Activated CD4-positive, alpha-beta memory T cell treated with anti-CD3 and anti-CD28 coated beads for 36 hours (primary cell): ENCODE measurements around the gene TLR2. TPM values are rescaled to one million over a fixed set of nuclear protein-coding genes. Genes with fewer than 3 reads are reported as not detected.

Source experiments
- CTCF ChIA-PET: fragments of 350-600 bp; sonication (Branson Sonifier 250); formaldehyde crosslinking; loops from one replicate; lab custom pipeline; 2021; ENCODE audit warnings: antibody characterized with exemption, inconsistent platforms; lab: Charles Lee
- POLR2A ChIA-PET: fragments of 350-600 bp; sonication (Branson Sonifier 250); formaldehyde crosslinking; loops from one replicate; lab custom pipeline; 2021; ENCODE audit warnings: antibody characterized with exemption; lab: Charles Lee
- DNase-seq: peaks from one replicate; pipeline ENCODE4 v3.0.0-alpha.2; 2020
- H3K27ac Mint-ChIP-seq: one replicate; pipeline ENCODE4 v1.8.0; 2021; ENCODE audit warnings: mixed read lengths
- H3K27me3 Mint-ChIP-seq: one replicate; pipeline ENCODE4 v1.8.0; 2021; ENCODE audit warnings: mixed read lengths
- H3K36me3 Mint-ChIP-seq: one replicate; pipeline ENCODE4 v1.8.0; 2021; ENCODE audit warnings: mixed read lengths
- H3K4me1 Mint-ChIP-seq: one replicate; pipeline ENCODE4 v1.8.0; 2021; ENCODE audit warnings: low read depth, mixed read lengths
- H3K4me3 Mint-ChIP-seq: one replicate; pipeline ENCODE4 v1.8.0; 2021; ENCODE audit warnings: mild to moderate bottlenecking, mixed read lengths
- H3K9me3 Mint-ChIP-seq: one replicate; pipeline ENCODE4 v1.8.0; 2021; ENCODE audit warnings: mixed read lengths
- intact Hi-C: fragments of 100-400 bp; cut with micrococcal nuclease; formaldehyde crosslinking; loops from one replicate; pipeline ENCODE4 v1.15.1; 2023
- total RNA-seq, 2 experiments: library from RNA; stranded (reverse); gene quantifications; one replicate each; pipeline ENCODE4 v1.2.3, GENCODE V29; 2021

TLR2 gene
- total RNA-seq, 2 experiments from 2014 or later, result 1.3 to 1.6 TPM

- peaks cover 3% of the 10 kb centered on the region for H3K9me3 Mint-ChIP-seq
- CTCF ChIA-PET, result interaction anchor here (2.2 kb wide), 1 partner anchor 104 kb away, joined by 11 read pairs; no protein-coding TSS in a partner anchor
- intact Hi-C loops, result no loop called here
- no peak for DNase-seq
- H3K27ac Mint-ChIP-seq, result no peak overlapping the region
- no peak overlapping the region for H3K4me3 Mint-ChIP-seq
- POLR2A ChIA-PET, result no interaction called here
- peaks cover 30% of the 10 kb centered on the region for H3K4me1 Mint-ChIP-seq
- no peaks in the 10 kb centered on the region for H3K36me3 Mint-ChIP-seq
- no peaks in the 10 kb centered on the region for H3K27me3 Mint-ChIP-seq
These were observed 37.8 kb upstream of the TLR2 start for GRCh38 chr4:153646261-153646660.

GRCh38 chr4:153646978-153647377 is 37.1 kb upstream of the TLR2 start:
- no peak overlapping the region for H3K4me3 Mint-ChIP-seq
- peaks cover 34% of the 10 kb centered on the region for H3K4me1 Mint-ChIP-seq
- H3K27ac Mint-ChIP-seq, result no peak overlapping the region
- H3K27me3 Mint-ChIP-seq, result no peaks in the 10 kb centered on the region
- CTCF ChIA-PET, result interaction anchor here (1.2 to 2.9 kb wide), 8 partner anchors 12 to 562 kb away, joined by 3 to 14 read pairs (median 6); partner anchors contain the start of gene MND1
- H3K9me3 Mint-ChIP-seq, result peaks cover 3% of the 10 kb centered on the region
- DNase-seq, result no peak
- intact Hi-C loops, result no loop called here
- H3K36me3 Mint-ChIP-seq, result no peaks in the 10 kb centered on the region
- POLR2A ChIA-PET, result no interaction called here

GRCh38 chr4:153647975-153648374 is 36.1 kb upstream of the TLR2 start:
- no peak overlapping the region for H3K4me3 Mint-ChIP-seq
- ChIA-PET CTCF (interaction anchor here (0.9 to 2.9 kb wide), 10 partner anchors 13 to 563 kb away, joined by 3 to 14 read pairs (median 6); partner anchors contain the start of gene MND1), POLR2A (interaction anchor here (0.6 kb wide), 1 partner anchor 93 kb away, joined by 3 read pairs; no protein-coding TSS in a partner anchor)
- no peak for DNase-seq
- H3K27me3 Mint-ChIP-seq, result no peaks in the 10 kb centered on the region
- intact Hi-C loops, result no loop called here
- no peak overlapping the region for H3K27ac Mint-ChIP-seq
- no peaks in the 10 kb centered on the region for H3K36me3 Mint-ChIP-seq
- peaks cover 3% of the 10 kb centered on the region for H3K9me3 Mint-ChIP-seq
- H3K4me1 Mint-ChIP-seq, result peaks cover 38% of the 10 kb centered on the region

GRCh38 chr4:153649572-153649991 is 34.5 kb upstream of the TLR2 start:
- DNase-seq, result no peak

GRCh38 chr4:153651116-153651515 is 33.0 kb upstream of the TLR2 start:
- intact Hi-C loops, result loop anchor here (2.0 to 5.0 kb wide), 3 partner anchors 34 to 179 kb away; partner anchors contain the start of gene TLR2
- Mint-ChIP-seq H3K4me3 (peak overlapping the region; percentile 3), H3K27ac (peak overlapping the region; percentile 81), H3K4me1 (peaks cover 40% of the 10 kb centered on the region), H3K9me3 (no peaks in the 10 kb centered on the region), H3K27me3 (no peaks in the 10 kb centered on the region), H3K36me3 (no peaks in the 10 kb centered on the region)
- ChIA-PET CTCF (interaction anchor here (1.0 to 2.9 kb wide), 5 partner anchors 7 to 307 kb away, joined by 4 to 18 read pairs (median 6); partner anchors contain the start of gene MND1), POLR2A (interaction anchor here (1.4 kb wide), 1 partner anchor 8 kb away, joined by 4 read pairs; no protein-coding TSS in a partner anchor)
- DNase-seq, result peak; percentile 31

More at GRCh38 chr4:153649572-153649991, 34.5 kb upstream of the TLR2 start:
- Mint-ChIP-seq H3K9me3 (peaks cover 3% of the 10 kb centered on the region), H3K27ac (no peak overlapping the region), H3K4me1 (peaks cover 36% of the 10 kb centered on the region), H3K27me3 (no peaks in the 10 kb centered on the region), H3K4me3 (no peak overlapping the region), H3K36me3 (no peaks in the 10 kb centered on the region)
- intact Hi-C loops, result loop anchor here (1.0 kb wide), 1 partner anchor 101 kb away; no protein-coding TSS in a partner anchor
- CTCF ChIA-PET, result interaction anchor here (0.7 to 2.9 kb wide), 14 partner anchors 10 to 561 kb away, joined by 3 to 14 read pairs (median 4); no protein-coding TSS in a partner anchor
- POLR2A ChIA-PET, result no interaction called here

- peak; percentile 82 for DNase-seq
- H3K4me1 Mint-ChIP-seq, result peaks cover 40% of the 10 kb centered on the region
- POLR2A ChIA-PET, result interaction anchor here (1.4 kb wide), 1 partner anchor 8 kb away, joined by 4 read pairs; no protein-coding TSS in a partner anchor
- intact Hi-C loops, result loop anchor here (2.0 to 5.0 kb wide), 3 partner anchors 33 to 179 kb away; partner anchors contain the start of gene TLR2
- H3K9me3 Mint-ChIP-seq, result no peaks in the 10 kb centered on the region
- peak overlapping the region; percentile 81 for H3K27ac Mint-ChIP-seq
- H3K36me3 Mint-ChIP-seq, result no peaks in the 10 kb centered on the region
- H3K4me3 Mint-ChIP-seq, result peak overlapping the region; percentile 3
- CTCF ChIA-PET, result interaction anchor here (1.0 to 2.9 kb wide), 5 partner anchors 7 to 307 kb away, joined by 4 to 18 read pairs (median 6); partner anchors contain the start of gene MND1
- no peaks in the 10 kb centered on the region for H3K27me3 Mint-ChIP-seq
These were observed 32.5 kb upstream of the TLR2 start for GRCh38 chr4:153651587-153651986.

- ChIA-PET POLR2A (interaction anchor here (1.0 to 1.4 kb wide), 2 partner anchors 9 to 157 kb away, joined by 3 to 4 read pairs; no protein-coding TSS in a partner anchor), CTCF (interaction anchor here (1.0 to 2.9 kb wide), 5 partner anchors 8 to 308 kb away, joined by 4 to 18 read pairs (median 6); partner anchors contain the start of gene MND1)
- H3K27ac Mint-ChIP-seq, result peak overlapping the region; percentile 81
- peak; percentile 60 for DNase-seq
- peaks cover 40% of the 10 kb centered on the region for H3K4me1 Mint-ChIP-seq
- no peaks in the 10 kb centered on the region for H3K27me3 Mint-ChIP-seq
- H3K9me3 Mint-ChIP-seq, result no peaks in the 10 kb centered on the region
- intact Hi-C loops, result loop anchor here (5.0 kb wide), 2 partner anchors 120 to 180 kb away; no protein-coding TSS in a partner anchor
- H3K36me3 Mint-ChIP-seq, result no peaks in the 10 kb centered on the region
- H3K4me3 Mint-ChIP-seq, result no peak overlapping the region
These were observed 31.9 kb upstream of the TLR2 start for GRCh38 chr4:153652051-153652784.

- Mint-ChIP-seq H3K27me3 (no peaks in the 10 kb centered on the region), H3K27ac (no peak overlapping the region), H3K4me3 (no peak overlapping the region), H3K36me3 (no peaks in the 10 kb centered on the region), H3K4me1 (peaks cover 32% of the 10 kb centered on the region), H3K9me3 (no peaks in the 10 kb centered on the region)
- ChIA-PET CTCF (no interaction called here), POLR2A (no interaction called here)
- DNase-seq, result no peak
- intact Hi-C loops, result no loop called here
These were observed 29.0 kb upstream of the TLR2 start for GRCh38 chr4:153655002-153655541.

GRCh38 chr4:153655928-153656327 is 28.2 kb upstream of the TLR2 start:
- intact Hi-C loops, result no loop called here
- ChIA-PET CTCF (no interaction called here), POLR2A (no interaction called here)
- Mint-ChIP-seq H3K27me3 (no peaks in the 10 kb centered on the region), H3K4me3 (no peak overlapping the region), H3K36me3 (no peaks in the 10 kb centered on the region), H3K27ac (no peak overlapping the region), H3K9me3 (no peaks in the 10 kb centered on the region), H3K4me1 (peaks cover 24% of the 10 kb centered on the region)
- no peak for DNase-seq

- Mint-ChIP-seq H3K27me3 (no peaks in the 10 kb centered on the region), H3K36me3 (no peaks in the 10 kb centered on the region), H3K9me3 (no peaks in the 10 kb centered on the region), H3K4me1 (no peaks in the 10 kb centered on the region), H3K27ac (no peak overlapping the region), H3K4me3 (no peak overlapping the region)
- POLR2A ChIA-PET, result no interaction called here
- DNase-seq, result no peak
- CTCF ChIA-PET, result no interaction called here
- intact Hi-C loops, result no loop called here
These were observed 22.8 kb upstream of the TLR2 start for GRCh38 chr4:153661215-153661822.

- Mint-ChIP-seq H3K4me3 (no peak overlapping the region), H3K4me1 (no peaks in the 10 kb centered on the region), H3K36me3 (no peaks in the 10 kb centered on the region), H3K27ac (no peak overlapping the region), H3K27me3 (no peaks in the 10 kb centered on the region), H3K9me3 (no peaks in the 10 kb centered on the region)
- intact Hi-C loops, result no loop called here
- ChIA-PET CTCF (no interaction called here), POLR2A (no interaction called here)
- no peak for DNase-seq
These were observed 22.2 kb upstream of the TLR2 start for GRCh38 chr4:153661908-153662307.
